HuH-7.5 (cell line): ENCODE data around the gene TMEM174.

ENCODE experiments used
- DNase-seq: peaks from one replicate; pipeline ENCODE4 v3.0.0; 2011; ENCODE audit warnings: low spot score

The TMEM174 gene

GRCh38 chr5:73154208-73155006 is 18.6 kb upstream of the TMEM174 start:
- no peak for DNase-seq

- DNase-seq = no peak
These were observed 17.4 kb upstream of the TMEM174 start for GRCh38 chr5:73155271-73156222.

- no peak for DNase-seq
These were observed 15.3 kb upstream of the TMEM174 start for GRCh38 chr5:73157414-73158303.

- DNase-seq = no peak
These were observed 14.7 kb upstream of the TMEM174 start for GRCh38 chr5:73158313-73158712.

- no peak for DNase-seq
These were observed 12.7 kb upstream of the TMEM174 start for GRCh38 chr5:73160239-73160671.

GRCh38 chr5:73170522-73170921 is 2.5 kb upstream of the TMEM174 start:
- no peak for DNase-seq

- DNase-seq = no peak
These were observed 1.5 kb upstream of the TMEM174 start for GRCh38 chr5:73171495-73171894.

- DNase-seq = no peak
These were observed 1.3 kb downstream of the TMEM174 start for GRCh38 chr5:73174100-73174815.

GRCh38 chr5:73176250-73176649 is 3.3 kb downstream of the TMEM174 start:
- no peak for DNase-seq

GRCh38 chr5:73178265-73178664 is 5.3 kb downstream of the TMEM174 start:
- DNase-seq = no peak

- no peak for DNase-seq
These were observed 6.7 kb downstream of the TMEM174 start for GRCh38 chr5:73179730-73180129.

GRCh38 chr5:73180566-73180965 is 7.6 kb downstream of the TMEM174 start:
- no peak for DNase-seq

- no peak for DNase-seq
These were observed 9.3 kb downstream of the TMEM174 start for GRCh38 chr5:73182307-73182706.

GRCh38 chr5:73183000-73183399 is 10.0 kb downstream of the TMEM174 start:
- DNase-seq = no peak

GRCh38 chr5:73183481-73183891 is 10.5 kb downstream of the TMEM174 start:
- no peak for DNase-seq

GRCh38 chr5:73186976-73187375 is 14.0 kb downstream of the TMEM174 start:
- no peak for DNase-seq

GRCh38 chr5:73188764-73189531 is 16.0 kb downstream of the TMEM174 start:
- no peak for DNase-seq

- no peak for DNase-seq
These were observed 16.9 kb downstream of the TMEM174 start for GRCh38 chr5:73189871-73190376.

- DNase-seq = no peak
These were observed 19.4 kb downstream of the TMEM174 start for GRCh38 chr5:73192370-73192769.

- no peak for DNase-seq
These were observed 20.6 kb downstream of the TMEM174 start for GRCh38 chr5:73193592-73193991.
